SKM-1 treated with dmso at 0.1 percent for 144 hours (cell line): ENCODE results near the gene ATP6V0E1.
"Not testable (repeated sequence)": the region's sequence is repeated elsewhere in the genome, so short reads cannot be mapped to it uniquely, and the experiment has no call there.

Source experiments
- DNase-seq: peaks from one replicate; lab custom pipeline; 2025; ENCODE audit not compliant: unreplicated experiment; lab: John Stamatoyannopoulos, UW

The ATP6V0E1 gene

GRCh38 chr5:173001229-173001841, 17.8 kb downstream of the ATP6V0E1 start:
- DNase-seq, result no peak

- no peak for DNase-seq
These were observed 19.8 kb downstream of the ATP6V0E1 start for GRCh38 chr5:173003360-173003759.

- no peak for DNase-seq
These were observed 20.4 kb downstream of the ATP6V0E1 start for GRCh38 chr5:173004013-173004412.

- no peak for DNase-seq
These were observed 20.9 kb downstream of the ATP6V0E1 start for GRCh38 chr5:173004447-173004846.

GRCh38 chr5:173010021-173010420, 26.4 kb downstream of the ATP6V0E1 start:
- no peak for DNase-seq

- DNase-seq, result no peak
These were observed 27.2 kb downstream of the ATP6V0E1 start for GRCh38 chr5:173010547-173011464.

- no peak for DNase-seq
These were observed 28.0 kb downstream of the ATP6V0E1 start for GRCh38 chr5:173011566-173011965.

- peak; percentile 27 for DNase-seq
These were observed 29.3 kb downstream of the ATP6V0E1 start for GRCh38 chr5:173012882-173013281.

GRCh38 chr5:173014671-173015070, 31.1 kb downstream of the ATP6V0E1 start:
- DNase-seq, result no peak

- DNase-seq, result no peak
These were observed 31.6 kb downstream of the ATP6V0E1 start for GRCh38 chr5:173015192-173015591.

- DNase-seq, result no peak
These were observed 32.3 kb downstream of the ATP6V0E1 start for GRCh38 chr5:173015598-173016455.

- DNase-seq, result no peak
These were observed 33.1 kb downstream of the ATP6V0E1 start for GRCh38 chr5:173016598-173017046.

- not testable (repeated sequence) for DNase-seq
These were observed 33.5 kb downstream of the ATP6V0E1 start for GRCh38 chr5:173017087-173017486.

- DNase-seq, result no peak
These were observed 34.8 kb downstream of the ATP6V0E1 start for GRCh38 chr5:173018358-173018757.

- DNase-seq, result no peak
These were observed 36.6 kb downstream of the ATP6V0E1 start for GRCh38 chr5:173020154-173020581.

- no peak for DNase-seq
These were observed 37.1 kb downstream of the ATP6V0E1 start for GRCh38 chr5:173020643-173021042.

- DNase-seq, result no peak
These were observed 42.1 kb downstream of the ATP6V0E1 start for GRCh38 chr5:173025651-173026050.

- DNase-seq, result no peak
These were observed 44.3 kb downstream of the ATP6V0E1 start for GRCh38 chr5:173027905-173028304.

GRCh38 chr5:173028811-173029327, 45.3 kb downstream of the ATP6V0E1 start:
- DNase-seq, result no peak

GRCh38 chr5:173029499-173029921, 45.9 kb downstream of the ATP6V0E1 start:
- no peak for DNase-seq

GRCh38 chr5:173032096-173032495, 48.5 kb downstream of the ATP6V0E1 start:
- DNase-seq, result not testable (repeated sequence)
